Measurements from ENCODE around the gene SDR42E2.

GRCh38 chr16:22210854-22211253 lies 48.5 kb downstream of the SDR42E2 start:
- TF ChIP-seq POLR2AphosphoS5 (IDR thresholded peaks at IDR 0.05): no peak
- TF ChIP-seq CTCF (IDR thresholded peaks at IDR 0.05; ENCODE audit: poor library complexity, severe bottlenecking): no peak

Measured in neural cell (in vitro differentiated cells).